Left ventricle myocardium inferior (tissue), 1 donor: Measurements from ENCODE around the gene CFAP45. TPM values are rescaled to one million over a fixed set of nuclear protein-coding genes. Genes with fewer than 3 reads are reported as not detected.

ENCODE experiments used
- DNase-seq: peaks from one replicate; pipeline ENCODE4 v3.0.0-alpha.2; 2020
- H3K27ac ChIP-seq: fragments of 200-600 bp; replicated peaks from 2 replicates; pipeline ENCODE4 v1.8.0; 2021
- H3K27me3 ChIP-seq: fragments of 200-600 bp; 2 replicates; pipeline ENCODE4 v1.8.0; 2021; ENCODE audit warnings: low read depth
- H3K36me3 ChIP-seq: fragments of 200-600 bp; 2 replicates; pipeline ENCODE4 v1.8.0; 2021
- H3K4me1 ChIP-seq: fragments of 200-600 bp; 2 replicates; pipeline ENCODE4 v1.8.0; 2021
- H3K4me3 ChIP-seq: fragments of 200-600 bp; 2 replicates; pipeline ENCODE4 v1.8.0; 2021; ENCODE audit warnings: mild to moderate bottlenecking, moderate library complexity
- H3K9me3 ChIP-seq: fragments of 200-600 bp; replicated peaks from 2 replicates; pipeline ENCODE4 v1.8.0; 2021
- CTCF ChIP-seq: fragments of 200-600 bp; IDR thresholded peaks from 2 replicates; pipeline ENCODE4 v1.8.0; 2021; ENCODE audit warnings: antibody characterized with exemption, mild to moderate bottlenecking, borderline replicate concordance
- intact Hi-C: fragments of 100-400 bp; cut with micrococcal nuclease; formaldehyde crosslinking; loops from one replicate; pipeline ENCODE4 v1.11.0; 2022
- total RNA-seq: library from RNA; stranded (reverse); fragmentation: NEBNext Ultra II Directional; extraction: Animal tissue kit (Norgen Biotek cat#: 25700); gene quantifications from one replicate; pipeline ENCODE4 v1.2.1, GENCODE V29; 2021
- donor health status: DM: no; HTN: yes; CAD: no; lungs with severe emphysema.

CFAP45 gene
- total RNA-seq, 1 donor from 2014 or later = 1.1 TPM

GRCh38 chr1:159832309-159832708, 67.7 kb downstream of the CFAP45 start:
- Histone ChIP-seq H3K9me3 (no peaks in the 10 kb centered on the region), H3K27ac (no peak overlapping the region), H3K4me3 (no peak overlapping the region), H3K4me1 (peaks cover 12% of the 10 kb centered on the region), H3K27me3 (no peaks in the 10 kb centered on the region), H3K36me3 (no peaks in the 10 kb centered on the region)
- intact Hi-C loops = no loop called here
- TF ChIP-seq CTCF = no peak
- DNase-seq = no peak

- H3K36me3 ChIP-seq = no peaks in the 10 kb centered on the region
- no peak overlapping the region for H3K27ac ChIP-seq
- TF ChIP-seq CTCF = no peak
- H3K4me3 ChIP-seq = no peak overlapping the region
- peaks cover 12% of the 10 kb centered on the region for H3K4me1 ChIP-seq
- intact Hi-C loops = no loop called here
- H3K9me3 ChIP-seq = no peaks in the 10 kb centered on the region
- no peak for DNase-seq
- H3K27me3 ChIP-seq = no peaks in the 10 kb centered on the region
Measured at GRCh38 chr1:159831412-159832141, 68.4 kb downstream of the CFAP45 start.

GRCh38 chr1:159830722-159831121, 69.2 kb downstream of the CFAP45 start:
- no peaks in the 10 kb centered on the region for H3K27me3 ChIP-seq
- H3K36me3 ChIP-seq = no peaks in the 10 kb centered on the region
- no peak for TF ChIP-seq CTCF
- intact Hi-C loops = no loop called here
- no peak overlapping the region for H3K4me3 ChIP-seq
- DNase-seq = no peak
- peaks cover 12% of the 10 kb centered on the region for H3K4me1 ChIP-seq
- no peaks in the 10 kb centered on the region for H3K9me3 ChIP-seq
- H3K27ac ChIP-seq = no peak overlapping the region

GRCh38 chr1:159829822-159830465, 70.0 kb downstream of the CFAP45 start:
- intact Hi-C loops = no loop called here
- Histone ChIP-seq H3K9me3 (no peaks in the 10 kb centered on the region), H3K27me3 (no peaks in the 10 kb centered on the region), H3K4me1 (peaks cover 8% of the 10 kb centered on the region), H3K27ac (no peak overlapping the region), H3K36me3 (no peaks in the 10 kb centered on the region), H3K4me3 (no peak overlapping the region)
- TF ChIP-seq CTCF = no peak
- DNase-seq = peak; percentile 36

- Histone ChIP-seq H3K4me1 (peaks cover 8% of the 10 kb centered on the region), H3K27ac (no peak overlapping the region), H3K9me3 (no peaks in the 10 kb centered on the region), H3K4me3 (no peak overlapping the region), H3K36me3 (no peaks in the 10 kb centered on the region), H3K27me3 (peaks cover under 1% of the 10 kb centered on the region)
- peak; percentile 56 for DNase-seq
- peak; percentile 72 for TF ChIP-seq CTCF
- intact Hi-C loops = no loop called here
Measured at GRCh38 chr1:159829273-159829634, 70.7 kb downstream of the CFAP45 start.
